ENCODE measurements around the gene CELA2A. TPM values are rescaled to one million over a fixed set of nuclear protein-coding genes. Genes with fewer than 3 reads are reported as not detected.

Gene CELA2A
- total RNA-seq, 1 donor from 2014 or later, result not detected

GRCh38 chr1:15507278-15507677 is 50.7 kb downstream of the CELA2A start:
- Histone ChIP-seq H3K27ac (replicated peaks) (peak overlapping the region; percentile 37), H3K9me3 (replicated peaks) (no peaks in the 10 kb centered on the region), H3K4me1 (peaks cover 23% of the 10 kb centered on the region), H3K36me3 (peaks cover 58% of the 10 kb centered on the region), H3K4me3 (no peak overlapping the region), H3K27me3 (ENCODE audit: low read depth) (no peaks in the 10 kb centered on the region)
- no peak for TF ChIP-seq CTCF (IDR thresholded peaks at IDR 0.05; ENCODE audit: borderline replicate concordance)
- intact Hi-C loops (cut with micrococcal nuclease), result no loop called here
- DNase-seq, result no peak

- H3K27ac ChIP-seq (replicated peaks), result no peak overlapping the region
- intact Hi-C loops (cut with micrococcal nuclease), result no loop called here
- no peak for TF ChIP-seq CTCF (IDR thresholded peaks at IDR 0.05; ENCODE audit: borderline replicate concordance)
- no peaks in the 10 kb centered on the region for H3K9me3 ChIP-seq (replicated peaks)
- no peak overlapping the region for H3K4me3 ChIP-seq
- H3K36me3 ChIP-seq, result peaks cover 48% of the 10 kb centered on the region
- H3K27me3 ChIP-seq (ENCODE audit: low read depth), result no peaks in the 10 kb centered on the region
- no peak for DNase-seq
- H3K4me1 ChIP-seq, result peaks cover 23% of the 10 kb centered on the region
Observed at GRCh38 chr1:15508700-15509487, 52.4 kb downstream of the CELA2A start.

GRCh38 chr1:15509586-15509985 is 53.1 kb downstream of the CELA2A start:
- DNase-seq, result no peak
- H3K36me3 ChIP-seq, result peaks cover 41% of the 10 kb centered on the region
- intact Hi-C loops (cut with micrococcal nuclease), result no loop called here
- no peaks in the 10 kb centered on the region for H3K9me3 ChIP-seq (replicated peaks)
- no peaks in the 10 kb centered on the region for H3K27me3 ChIP-seq (ENCODE audit: low read depth)
- TF ChIP-seq CTCF (IDR thresholded peaks at IDR 0.05; ENCODE audit: borderline replicate concordance), result no peak
- peaks cover 23% of the 10 kb centered on the region for H3K4me1 ChIP-seq
- no peak overlapping the region for H3K4me3 ChIP-seq
- no peak overlapping the region for H3K27ac ChIP-seq (replicated peaks)

- H3K27me3 ChIP-seq (ENCODE audit: low read depth), result no peaks in the 10 kb centered on the region
- DNase-seq, result no peak
- no peak overlapping the region for H3K27ac ChIP-seq (replicated peaks)
- no peak overlapping the region for H3K4me3 ChIP-seq
- no peak for TF ChIP-seq CTCF (IDR thresholded peaks at IDR 0.05; ENCODE audit: borderline replicate concordance)
- H3K9me3 ChIP-seq (replicated peaks), result no peaks in the 10 kb centered on the region
- peaks cover 23% of the 10 kb centered on the region for H3K4me1 ChIP-seq
- intact Hi-C loops (cut with micrococcal nuclease), result no loop called here
- H3K36me3 ChIP-seq, result peaks cover 30% of the 10 kb centered on the region
Observed at GRCh38 chr1:15510611-15511405, 54.3 kb downstream of the CELA2A start.

GRCh38 chr1:15513192-15513591 is 56.7 kb downstream of the CELA2A start:
- TF ChIP-seq CTCF (IDR thresholded peaks at IDR 0.05; ENCODE audit: borderline replicate concordance), result no peak
- H3K36me3 ChIP-seq, result peaks cover 30% of the 10 kb centered on the region
- H3K27ac ChIP-seq (replicated peaks), result no peak overlapping the region
- no peaks in the 10 kb centered on the region for H3K9me3 ChIP-seq (replicated peaks)
- DNase-seq, result no peak
- intact Hi-C loops (cut with micrococcal nuclease), result no loop called here
- H3K27me3 ChIP-seq (ENCODE audit: low read depth), result no peaks in the 10 kb centered on the region
- no peak overlapping the region for H3K4me3 ChIP-seq
- H3K4me1 ChIP-seq, result peaks cover 7% of the 10 kb centered on the region
